ENCODE measurements around the gene MAPK8.

The MAPK8 gene

DNA sequence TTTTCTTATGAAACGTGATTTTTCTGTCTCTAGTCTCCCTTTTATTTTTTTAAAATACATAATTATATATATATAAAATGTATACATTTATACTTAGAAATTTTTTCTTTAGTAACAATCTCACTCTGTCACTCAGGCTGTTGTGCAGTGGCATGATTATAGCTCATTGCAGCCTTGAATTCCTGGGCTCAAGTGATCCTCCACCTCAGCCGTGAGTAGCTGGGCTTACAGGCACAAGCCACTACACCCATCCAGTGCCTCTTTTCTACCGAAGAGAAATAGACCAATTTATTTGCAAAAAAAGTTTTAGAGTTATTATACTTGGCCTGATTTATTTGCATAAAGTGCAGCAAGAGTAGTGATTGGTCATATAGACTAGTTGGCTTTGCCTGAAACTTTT, 72.2 kb downstream of the MAPK8 start:
- no peaks in the 10 kb centered on the region for H3K4me1 ChIP-seq (ENCODE audit: control insufficient read depth, insufficient read depth, low read length)
- no peaks in the 10 kb centered on the region for H3K36me3 ChIP-seq (ENCODE audit: control insufficient read depth, insufficient read depth, low read length)
- H3K4me3 ChIP-seq (ENCODE audit: low read length) = no peak overlapping the region
- no peak overlapping the region for H3K9ac ChIP-seq (ENCODE audit: low read length)
- no peaks in the 10 kb centered on the region for H3K27me3 ChIP-seq (ENCODE audit: control insufficient read depth, insufficient read depth, low read length)
- no peak overlapping the region for H3K27ac ChIP-seq (ENCODE audit: low read depth, low read length)

- no peak overlapping the region for H3K4me3 ChIP-seq (ENCODE audit: low read length)
- no peak overlapping the region for H3K9ac ChIP-seq (ENCODE audit: low read length)
- H3K27ac ChIP-seq (ENCODE audit: low read depth, low read length) = no peak overlapping the region
- no peaks in the 10 kb centered on the region for H3K4me1 ChIP-seq (ENCODE audit: control insufficient read depth, insufficient read depth, low read length)
- H3K36me3 ChIP-seq (ENCODE audit: control insufficient read depth, insufficient read depth, low read length) = no peaks in the 10 kb centered on the region
- H3K27me3 ChIP-seq (ENCODE audit: control insufficient read depth, insufficient read depth, low read length) = no peaks in the 10 kb centered on the region
Observed at GRCh38 chr10:48381971-48382370, 75.5 kb downstream of the MAPK8 start.

GRCh38 chr10:48382982-48383381, 76.5 kb downstream of the MAPK8 start:
- H3K36me3 ChIP-seq (ENCODE audit: control insufficient read depth, insufficient read depth, low read length) = no peaks in the 10 kb centered on the region
- H3K4me1 ChIP-seq (ENCODE audit: control insufficient read depth, insufficient read depth, low read length) = no peaks in the 10 kb centered on the region
- no peak overlapping the region for H3K9ac ChIP-seq (ENCODE audit: low read length)
- H3K27me3 ChIP-seq (ENCODE audit: control insufficient read depth, insufficient read depth, low read length) = no peaks in the 10 kb centered on the region
- no peak overlapping the region for H3K27ac ChIP-seq (ENCODE audit: low read depth, low read length)
- no peak overlapping the region for H3K4me3 ChIP-seq (ENCODE audit: low read length)

- Histone ChIP-seq H3K27ac (ENCODE audit: low read depth, low read length) (no peak overlapping the region), H3K36me3 (ENCODE audit: control insufficient read depth, insufficient read depth, low read length) (no peaks in the 10 kb centered on the region), H3K27me3 (ENCODE audit: control insufficient read depth, insufficient read depth, low read length) (no peaks in the 10 kb centered on the region), H3K4me3 (ENCODE audit: low read length) (no peak overlapping the region), H3K9ac (ENCODE audit: low read length) (no peak overlapping the region), H3K4me1 (ENCODE audit: control insufficient read depth, insufficient read depth, low read length) (no peaks in the 10 kb centered on the region)
Observed at GRCh38 chr10:48383393-48383792, 76.9 kb downstream of the MAPK8 start.

- Histone ChIP-seq H3K4me3 (ENCODE audit: low read length) (no peak overlapping the region), H3K9ac (ENCODE audit: low read length) (no peak overlapping the region), H3K27me3 (ENCODE audit: control insufficient read depth, insufficient read depth, low read length) (no peaks in the 10 kb centered on the region), H3K4me1 (ENCODE audit: control insufficient read depth, insufficient read depth, low read length) (no peaks in the 10 kb centered on the region), H3K27ac (ENCODE audit: low read depth, low read length) (no peak overlapping the region), H3K36me3 (ENCODE audit: control insufficient read depth, insufficient read depth, low read length) (no peaks in the 10 kb centered on the region)
Observed at GRCh38 chr10:48384699-48384982, 78.2 kb downstream of the MAPK8 start.

DNA sequence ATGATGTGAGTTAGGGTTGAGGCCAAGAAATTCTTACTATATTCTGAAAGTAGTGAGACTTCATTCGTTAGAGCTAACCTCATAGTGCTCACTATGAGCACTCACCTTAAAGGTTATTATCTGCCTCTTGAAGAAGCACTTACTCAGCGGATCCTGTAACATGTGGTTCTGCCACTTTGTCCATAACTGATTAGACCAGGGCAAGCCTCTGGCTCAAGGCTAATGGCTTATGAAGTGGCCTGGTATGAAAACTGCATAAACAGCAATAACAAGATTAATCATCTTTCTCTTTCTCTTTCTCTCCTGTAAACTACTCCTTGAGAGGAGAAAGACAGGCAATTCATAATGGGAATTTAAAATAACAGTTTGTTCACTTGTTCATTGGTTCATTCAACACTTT, 82.8 kb downstream of the MAPK8 start:
- Histone ChIP-seq H3K27me3 (ENCODE audit: control insufficient read depth, insufficient read depth, low read length) (no peaks in the 10 kb centered on the region), H3K4me1 (ENCODE audit: control insufficient read depth, insufficient read depth, low read length) (no peaks in the 10 kb centered on the region), H3K27ac (ENCODE audit: low read depth, low read length) (no peak overlapping the region), H3K4me3 (ENCODE audit: low read length) (no peak overlapping the region), H3K9ac (ENCODE audit: low read length) (no peak overlapping the region), H3K36me3 (ENCODE audit: control insufficient read depth, insufficient read depth, low read length) (no peaks in the 10 kb centered on the region)

GRCh38 chr10:48389846-48390557, 83.5 kb downstream of the MAPK8 start:
- H3K4me1 ChIP-seq (ENCODE audit: control insufficient read depth, insufficient read depth, low read length) = no peaks in the 10 kb centered on the region
- H3K27me3 ChIP-seq (ENCODE audit: control insufficient read depth, insufficient read depth, low read length) = no peaks in the 10 kb centered on the region
- H3K4me3 ChIP-seq (ENCODE audit: low read length) = no peak overlapping the region
- H3K9ac ChIP-seq (ENCODE audit: low read length) = no peak overlapping the region
- no peak overlapping the region for H3K27ac ChIP-seq (ENCODE audit: low read depth, low read length)
- no peaks in the 10 kb centered on the region for H3K36me3 ChIP-seq (ENCODE audit: control insufficient read depth, insufficient read depth, low read length)

GRCh38 chr10:48390558-48390871, 84.0 kb downstream of the MAPK8 start:
- Histone ChIP-seq H3K4me1 (ENCODE audit: control insufficient read depth, insufficient read depth, low read length) (no peaks in the 10 kb centered on the region), H3K27me3 (ENCODE audit: control insufficient read depth, insufficient read depth, low read length) (no peaks in the 10 kb centered on the region), H3K36me3 (ENCODE audit: control insufficient read depth, insufficient read depth, low read length) (no peaks in the 10 kb centered on the region), H3K27ac (ENCODE audit: low read depth, low read length) (no peak overlapping the region), H3K4me3 (ENCODE audit: low read length) (no peak overlapping the region), H3K9ac (ENCODE audit: low read length) (no peak overlapping the region)

GRCh38 chr10:48390933-48391845, 84.7 kb downstream of the MAPK8 start:
- Histone ChIP-seq H3K4me3 (ENCODE audit: low read length) (no peak overlapping the region), H3K27ac (ENCODE audit: low read depth, low read length) (no peak overlapping the region), H3K36me3 (ENCODE audit: control insufficient read depth, insufficient read depth, low read length) (no peaks in the 10 kb centered on the region), H3K9ac (ENCODE audit: low read length) (no peak overlapping the region), H3K27me3 (ENCODE audit: control insufficient read depth, insufficient read depth, low read length) (no peaks in the 10 kb centered on the region), H3K4me1 (ENCODE audit: control insufficient read depth, insufficient read depth, low read length) (no peaks in the 10 kb centered on the region)

DNA sequence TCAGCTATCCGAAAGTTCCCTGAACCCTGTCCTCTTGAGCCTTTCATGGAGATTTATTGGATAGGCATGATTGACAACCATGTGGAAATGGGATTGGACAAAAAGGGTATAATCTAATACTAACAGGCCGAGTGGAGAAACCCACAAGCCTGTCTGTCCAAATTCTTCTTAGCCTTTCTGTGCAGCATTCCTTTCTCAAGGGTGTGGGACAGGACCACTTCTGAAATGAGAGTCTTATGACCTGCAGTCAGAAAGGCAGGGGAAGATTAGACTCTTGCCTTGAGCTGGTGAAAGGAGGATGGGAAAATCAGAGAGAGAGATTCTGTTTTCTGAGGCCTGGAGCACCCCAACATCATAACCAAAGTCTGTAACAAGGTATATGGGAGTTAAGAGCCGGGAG, 85.5 kb downstream of the MAPK8 start:
- no peak overlapping the region for H3K27ac ChIP-seq (ENCODE audit: low read depth, low read length)
- no peak overlapping the region for H3K4me3 ChIP-seq (ENCODE audit: low read length)
- no peaks in the 10 kb centered on the region for H3K36me3 ChIP-seq (ENCODE audit: control insufficient read depth, insufficient read depth, low read length)
- no peak overlapping the region for H3K9ac ChIP-seq (ENCODE audit: low read length)
- no peaks in the 10 kb centered on the region for H3K27me3 ChIP-seq (ENCODE audit: control insufficient read depth, insufficient read depth, low read length)
- H3K4me1 ChIP-seq (ENCODE audit: control insufficient read depth, insufficient read depth, low read length) = no peaks in the 10 kb centered on the region

DNA sequence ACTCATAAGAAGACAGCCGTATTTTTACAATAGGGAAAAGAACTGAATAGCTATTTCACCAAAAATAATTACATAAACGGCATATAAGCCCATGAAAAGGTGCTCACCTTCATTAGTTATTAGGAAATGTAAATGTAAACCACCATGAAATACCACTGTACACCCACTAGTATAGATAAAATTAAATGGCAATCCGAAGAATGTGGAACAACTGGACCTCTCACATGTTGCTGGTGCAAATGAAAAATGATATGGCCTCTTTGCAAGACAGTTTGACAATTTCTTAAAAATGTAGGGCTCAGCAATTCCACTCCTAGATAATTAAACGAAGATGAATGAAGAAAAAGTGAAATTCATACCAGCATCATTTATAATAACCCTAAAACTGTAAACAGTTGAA, 91.8 kb downstream of the MAPK8 start:
- H3K27ac ChIP-seq (ENCODE audit: low read depth, low read length) = no peak overlapping the region
- no peaks in the 10 kb centered on the region for H3K36me3 ChIP-seq (ENCODE audit: control insufficient read depth, insufficient read depth, low read length)
- H3K4me1 ChIP-seq (ENCODE audit: control insufficient read depth, insufficient read depth, low read length) = no peaks in the 10 kb centered on the region
- no peaks in the 10 kb centered on the region for H3K27me3 ChIP-seq (ENCODE audit: control insufficient read depth, insufficient read depth, low read length)
- no peak overlapping the region for H3K4me3 ChIP-seq (ENCODE audit: low read length)
- H3K9ac ChIP-seq (ENCODE audit: low read length) = no peak overlapping the region

GRCh38 chr10:48399056-48399541, 92.6 kb downstream of the MAPK8 start:
- Histone ChIP-seq H3K27me3 (ENCODE audit: control insufficient read depth, insufficient read depth, low read length) (no peaks in the 10 kb centered on the region), H3K27ac (ENCODE audit: low read depth, low read length) (no peak overlapping the region), H3K36me3 (ENCODE audit: control insufficient read depth, insufficient read depth, low read length) (no peaks in the 10 kb centered on the region), H3K9ac (ENCODE audit: low read length) (no peak overlapping the region), H3K4me3 (ENCODE audit: low read length) (no peak overlapping the region), H3K4me1 (ENCODE audit: control insufficient read depth, insufficient read depth, low read length) (no peaks in the 10 kb centered on the region)

GRCh38 chr10:48399551-48399950, 93.1 kb downstream of the MAPK8 start:
- H3K9ac ChIP-seq (ENCODE audit: low read length) = no peak overlapping the region
- H3K4me1 ChIP-seq (ENCODE audit: control insufficient read depth, insufficient read depth, low read length) = no peaks in the 10 kb centered on the region
- no peaks in the 10 kb centered on the region for H3K27me3 ChIP-seq (ENCODE audit: control insufficient read depth, insufficient read depth, low read length)
- no peaks in the 10 kb centered on the region for H3K36me3 ChIP-seq (ENCODE audit: control insufficient read depth, insufficient read depth, low read length)
- no peak overlapping the region for H3K27ac ChIP-seq (ENCODE audit: low read depth, low read length)
- no peak overlapping the region for H3K4me3 ChIP-seq (ENCODE audit: low read length)

Data from rectal smooth muscle tissue (tissue), 1 donor.